Aortic smooth muscle cell (primary cell): ENCODE measurements around the gene NOL4. TPM values are rescaled to one million over a fixed set of nuclear protein-coding genes. Genes with fewer than 3 reads are reported as not detected.

Experiments
- total RNA-seq: library from RNA; depleted of rRNA; stranded (reverse); fragments of >200 nt; gene quantifications from 2 replicates; pipeline ENCODE4 v1.2.3, GENCODE V29; 2014

Gene NOL4, protein sequence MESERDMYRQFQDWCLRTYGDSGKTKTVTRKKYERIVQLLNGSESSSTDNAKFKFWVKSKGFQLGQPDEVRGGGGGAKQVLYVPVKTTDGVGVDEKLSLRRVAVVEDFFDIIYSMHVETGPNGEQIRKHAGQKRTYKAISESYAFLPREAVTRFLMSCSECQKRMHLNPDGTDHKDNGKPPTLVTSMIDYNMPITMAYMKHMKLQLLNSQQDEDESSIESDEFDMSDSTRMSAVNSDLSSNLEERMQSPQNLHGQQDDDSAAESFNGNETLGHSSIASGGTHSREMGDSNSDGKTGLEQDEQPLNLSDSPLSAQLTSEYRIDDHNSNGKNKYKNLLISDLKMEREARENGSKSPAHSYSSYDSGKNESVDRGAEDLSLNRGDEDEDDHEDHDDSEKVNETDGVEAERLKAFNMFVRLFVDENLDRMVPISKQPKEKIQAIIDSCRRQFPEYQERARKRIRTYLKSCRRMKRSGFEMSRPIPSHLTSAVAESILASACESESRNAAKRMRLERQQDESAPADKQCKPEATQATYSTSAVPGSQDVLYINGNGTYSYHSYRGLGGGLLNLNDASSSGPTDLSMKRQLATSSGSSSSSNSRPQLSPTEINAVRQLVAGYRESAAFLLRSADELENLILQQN
- not detected in 2 replicates for total RNA-seq

DNA sequence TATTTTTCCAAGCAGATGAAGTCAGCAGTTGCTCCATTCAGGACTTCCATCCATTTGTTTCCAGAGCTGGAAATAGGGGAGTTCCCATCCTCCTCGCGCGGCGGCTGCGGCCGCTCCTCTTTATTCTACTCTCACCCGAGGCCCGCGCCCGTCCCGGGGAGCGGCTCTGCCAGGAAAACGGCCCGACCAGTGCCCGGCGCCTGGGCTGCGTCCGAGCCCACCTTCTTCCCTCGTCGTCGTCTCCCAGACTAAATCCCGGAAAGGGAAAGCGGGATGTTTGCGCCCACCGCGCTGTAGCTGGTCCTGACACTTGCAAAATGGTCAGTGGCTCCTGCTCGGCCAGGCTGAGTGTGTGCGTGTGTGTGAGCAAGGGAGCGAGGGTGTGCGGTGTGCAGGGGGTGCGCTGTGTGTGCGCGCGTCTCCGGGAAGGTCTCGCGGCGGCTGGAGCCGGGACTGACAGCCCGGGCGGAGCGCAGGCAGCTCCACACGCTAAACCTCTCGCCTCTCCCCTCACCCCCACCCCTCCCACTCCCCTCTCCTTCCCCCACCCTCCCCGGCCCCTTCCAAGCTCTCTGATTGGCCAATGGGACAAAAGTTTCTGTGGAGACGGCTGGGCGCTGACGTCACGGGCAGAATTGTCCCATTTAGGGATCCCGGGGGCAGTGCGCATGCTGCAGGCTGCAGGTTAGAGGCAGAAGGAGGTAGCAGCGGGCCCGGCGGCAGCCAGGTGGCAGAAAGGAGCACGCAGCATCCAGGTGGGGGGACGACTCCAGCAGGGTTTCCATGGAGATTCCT is at the start of gene NOL4:
Gene NOL4, minus strand, starts transcription at position 491 of the 795 bp plus-strand sequence. CDS start 1,660 bp downstream, outside the sequence.

